ENCODE results near the gene ALDH1A3. TPM values are rescaled to one million over a fixed set of nuclear protein-coding genes. Genes with fewer than 3 reads are reported as not detected.

ALDH1A3 gene
- total RNA-seq, 1 donor from 2014 or later = 666 TPM

DNA sequence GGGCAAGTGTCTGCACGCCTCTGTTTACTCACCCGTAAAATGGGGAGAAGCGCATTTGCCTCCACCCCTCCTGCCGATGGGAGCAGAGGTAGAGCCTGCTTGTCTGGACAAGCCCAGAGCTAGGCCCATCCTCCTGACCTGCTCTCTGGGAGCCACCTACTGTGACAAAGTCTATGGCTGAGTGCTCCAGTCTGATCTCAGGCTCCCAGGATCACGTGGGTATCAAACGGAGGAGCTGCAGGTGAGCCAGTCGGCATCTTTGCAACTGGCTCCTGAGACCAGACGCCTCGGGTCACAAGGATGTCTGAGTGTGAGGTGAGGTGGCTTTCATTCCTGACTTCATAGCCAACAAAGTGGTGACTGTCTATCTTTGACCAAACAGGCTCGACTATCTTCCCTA lies 2.1 kb upstream of the ALDH1A3 start:
- H3K27me3 ChIP-seq (ENCODE audit: control insufficient read depth, insufficient read depth, low read length) = no peaks in the 10 kb centered on the region
- TF ChIP-seq, protein P1, sequence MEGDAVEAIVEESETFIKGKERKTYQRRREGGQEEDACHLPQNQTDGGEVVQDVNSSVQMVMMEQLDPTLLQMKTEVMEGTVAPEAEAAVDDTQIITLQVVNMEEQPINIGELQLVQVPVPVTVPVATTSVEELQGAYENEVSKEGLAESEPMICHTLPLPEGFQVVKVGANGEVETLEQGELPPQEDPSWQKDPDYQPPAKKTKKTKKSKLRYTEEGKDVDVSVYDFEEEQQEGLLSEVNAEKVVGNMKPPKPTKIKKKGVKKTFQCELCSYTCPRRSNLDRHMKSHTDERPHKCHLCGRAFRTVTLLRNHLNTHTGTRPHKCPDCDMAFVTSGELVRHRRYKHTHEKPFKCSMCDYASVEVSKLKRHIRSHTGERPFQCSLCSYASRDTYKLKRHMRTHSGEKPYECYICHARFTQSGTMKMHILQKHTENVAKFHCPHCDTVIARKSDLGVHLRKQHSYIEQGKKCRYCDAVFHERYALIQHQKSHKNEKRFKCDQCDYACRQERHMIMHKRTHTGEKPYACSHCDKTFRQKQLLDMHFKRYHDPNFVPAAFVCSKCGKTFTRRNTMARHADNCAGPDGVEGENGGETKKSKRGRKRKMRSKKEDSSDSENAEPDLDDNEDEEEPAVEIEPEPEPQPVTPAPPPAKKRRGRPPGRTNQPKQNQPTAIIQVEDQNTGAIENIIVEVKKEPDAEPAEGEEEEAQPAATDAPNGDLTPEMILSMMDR (IDR thresholded peaks at IDR 0.05; ENCODE audit: insufficient read depth, low read length, severe bottlenecking) = no peak
- no peak overlapping the region for H3K4me3 ChIP-seq (ENCODE audit: low read depth, low read length)
- peaks cover 1% of the 10 kb centered on the region for H3K36me3 ChIP-seq (ENCODE audit: control insufficient read depth, insufficient read depth, low read length)
- FAIRE-seq (peak; percentile 70), DNase-seq (ENCODE audit: low read depth) (peak; percentile 92)

GRCh38 chr15:100878130-100878529 lies 1.5 kb upstream of the ALDH1A3 start:
- TF ChIP-seq, protein P1 (IDR thresholded peaks at IDR 0.05; ENCODE audit: insufficient read depth, low read length, severe bottlenecking) = no peak
- no peak overlapping the region for H3K4me3 ChIP-seq (ENCODE audit: low read depth, low read length)
- H3K27me3 ChIP-seq (ENCODE audit: control insufficient read depth, insufficient read depth, low read length) = no peaks in the 10 kb centered on the region
- H3K36me3 ChIP-seq (ENCODE audit: control insufficient read depth, insufficient read depth, low read length) = peaks cover 1% of the 10 kb centered on the region
- DNase-seq (ENCODE audit: low read depth) = no peak
- no peak for FAIRE-seq

DNA sequence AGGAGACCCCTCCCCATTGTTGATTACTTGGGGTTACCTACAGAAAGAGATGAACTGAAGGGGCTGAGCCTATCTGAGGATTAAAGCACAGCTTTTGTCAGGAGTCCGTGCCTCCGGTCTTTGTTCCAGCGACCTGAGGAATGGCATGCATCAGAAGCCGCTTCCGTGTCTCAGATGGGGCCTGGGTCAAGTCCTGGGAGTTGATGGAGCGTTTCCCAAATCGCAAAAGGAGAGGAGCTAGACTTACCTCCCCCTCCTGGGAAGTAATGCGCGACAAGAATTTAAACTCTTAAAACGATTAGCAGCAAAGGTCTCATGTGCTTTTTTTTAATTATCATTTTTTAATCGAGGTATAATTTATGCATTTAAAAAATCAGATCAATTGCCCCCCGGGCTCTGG lies 983 bp upstream of the ALDH1A3 start:
- TF ChIP-seq, protein P1 (IDR thresholded peaks at IDR 0.05; ENCODE audit: insufficient read depth, low read length, severe bottlenecking) = no peak
- Histone ChIP-seq H3K4me3 (ENCODE audit: low read depth, low read length) (peak overlapping the region; percentile 73), H3K36me3 (ENCODE audit: control insufficient read depth, insufficient read depth, low read length) (peaks cover 1% of the 10 kb centered on the region), H3K27me3 (ENCODE audit: control insufficient read depth, insufficient read depth, low read length) (no peaks in the 10 kb centered on the region)
- FAIRE-seq (no peak), DNase-seq (ENCODE audit: low read depth) (no peak)

GRCh38 chr15:100879061-100879463 lies 569 bp upstream of the ALDH1A3 start:
- Histone ChIP-seq H3K4me3 (ENCODE audit: low read depth, low read length) (peak overlapping the region; percentile 73), H3K27me3 (ENCODE audit: control insufficient read depth, insufficient read depth, low read length) (no peaks in the 10 kb centered on the region), H3K36me3 (ENCODE audit: control insufficient read depth, insufficient read depth, low read length) (peaks cover 1% of the 10 kb centered on the region)
- TF ChIP-seq, protein P1 (IDR thresholded peaks at IDR 0.05; ENCODE audit: insufficient read depth, low read length, severe bottlenecking) = no peak
- DNase-seq (ENCODE audit: low read depth) (no peak), FAIRE-seq (no peak)

GRCh38 chr15:100880139-100880896 lies 687 bp downstream of the ALDH1A3 start:
- FAIRE-seq (no peak), DNase-seq (ENCODE audit: low read depth) (no peak)
- TF ChIP-seq, protein P1 (IDR thresholded peaks at IDR 0.05; ENCODE audit: insufficient read depth, low read length, severe bottlenecking) = no peak
- Histone ChIP-seq H3K36me3 (ENCODE audit: control insufficient read depth, insufficient read depth, low read length) (peaks cover 1% of the 10 kb centered on the region), H3K4me3 (ENCODE audit: low read depth, low read length) (peak overlapping the region; percentile 73), H3K27me3 (ENCODE audit: control insufficient read depth, insufficient read depth, low read length) (no peaks in the 10 kb centered on the region)

DNA sequence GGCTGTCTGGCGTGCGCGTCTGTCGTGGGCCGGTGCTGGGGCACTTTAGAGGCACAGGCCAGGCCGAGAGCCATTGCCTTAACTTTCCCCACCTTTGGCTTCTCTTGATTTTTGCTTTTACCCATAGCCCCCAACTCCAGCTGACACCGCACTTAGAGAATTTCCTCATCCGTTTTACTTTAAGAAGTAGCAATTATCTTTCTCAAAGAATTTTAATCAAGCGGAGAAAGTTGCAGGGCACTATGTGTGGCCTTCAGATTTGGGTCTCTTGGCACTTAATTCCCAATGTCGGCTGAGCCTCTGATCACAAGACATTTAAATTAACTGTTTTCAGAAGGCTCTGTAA lies 1.2 kb downstream of the ALDH1A3 start:
- Histone ChIP-seq H3K36me3 (ENCODE audit: control insufficient read depth, insufficient read depth, low read length) (peaks cover 2% of the 10 kb centered on the region), H3K4me3 (ENCODE audit: low read depth, low read length) (peak overlapping the region; percentile 73), H3K27me3 (ENCODE audit: control insufficient read depth, insufficient read depth, low read length) (no peaks in the 10 kb centered on the region)
- no peak for DNase-seq (ENCODE audit: low read depth)
- TF ChIP-seq, protein P1 (IDR thresholded peaks at IDR 0.05; ENCODE audit: insufficient read depth, low read length, severe bottlenecking) = no peak
- no peak for FAIRE-seq
